Stimulated activated naive CD8-positive, alpha-beta T cell treated with anti-CD3 and anti-CD28 coated beads, Interleukin-15, amount 100 ng/mL, for 72 hours (primary cell): ENCODE measurements around the gene YES1.
A peak's percentile ranks its signal among the peaks of the same experiment; 100 is the strongest.

Experiments used
- ATAC-seq: fragments of 150-1000 bp; cut with Tn5 transposase; 2 replicates; pipeline ENCODE4 v1.10.0; 2021; ENCODE audit warnings: mild to moderate bottlenecking, moderate library complexity
- DNase-seq, 2 donors: peaks; one replicate each; pipeline ENCODE4 v3.0.0; 2021 to 2022
- H3K27ac Mint-ChIP-seq, 2 donors: one replicate each; pipeline ENCODE4 v1.8.0; 2022; ENCODE audit warnings: mild to moderate bottlenecking in 2 of 2, mixed read lengths in 2 of 2, moderate library complexity in 2 of 2
- H3K27me3 Mint-ChIP-seq: one replicate; pipeline ENCODE4 v1.8.0; 2022; ENCODE audit warnings: mixed read lengths
- H3K4me1 Mint-ChIP-seq: one replicate; pipeline ENCODE4 v1.8.0; 2022; ENCODE audit warnings: mild to moderate bottlenecking, mixed read lengths
- H3K4me3 Mint-ChIP-seq, 2 donors: one replicate each; pipeline ENCODE4 v1.8.0; 2022; ENCODE audit warnings: mild to moderate bottlenecking in 2 of 2, mixed read lengths in 2 of 2, moderate library complexity in 1 of 2
- H3K9me3 Mint-ChIP-seq, 2 donors: one replicate each; pipeline ENCODE4 v1.8.0; 2022; ENCODE audit warnings: mixed read lengths in 2 of 2

Gene YES1

DNA sequence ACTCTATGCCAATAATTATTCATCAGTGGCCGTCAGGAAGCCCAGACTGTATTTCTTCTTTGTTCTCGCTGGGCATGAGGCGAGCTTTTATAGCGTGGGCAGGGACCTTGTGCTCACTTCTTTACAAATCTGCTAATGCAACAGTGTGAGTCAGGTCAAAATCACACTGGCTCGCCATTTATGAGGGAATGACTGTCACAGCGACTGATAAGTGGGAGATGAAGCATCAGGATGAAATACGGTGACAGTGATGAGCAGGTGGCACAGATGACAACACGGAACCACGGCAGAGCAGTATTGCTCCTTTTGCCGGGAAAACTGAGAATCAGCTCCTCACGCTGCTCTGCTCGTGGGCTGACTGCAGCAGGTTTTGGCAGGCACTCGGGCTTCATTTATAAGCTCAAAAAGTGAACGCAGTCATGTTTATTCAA is 134.1 kb downstream of the YES1 start:
- DNase-seq (no peak), ATAC-seq (no peak)
- H3K4me3 Mint-ChIP-seq: no peak overlapping the region
- no peaks in the 10 kb centered on the region for H3K27me3 Mint-ChIP-seq
- H3K4me1 Mint-ChIP-seq: peaks cover 21% of the 10 kb centered on the region
- no peaks in the 10 kb centered on the region for H3K9me3 Mint-ChIP-seq
- H3K27ac Mint-ChIP-seq: no peak overlapping the region

DNA sequence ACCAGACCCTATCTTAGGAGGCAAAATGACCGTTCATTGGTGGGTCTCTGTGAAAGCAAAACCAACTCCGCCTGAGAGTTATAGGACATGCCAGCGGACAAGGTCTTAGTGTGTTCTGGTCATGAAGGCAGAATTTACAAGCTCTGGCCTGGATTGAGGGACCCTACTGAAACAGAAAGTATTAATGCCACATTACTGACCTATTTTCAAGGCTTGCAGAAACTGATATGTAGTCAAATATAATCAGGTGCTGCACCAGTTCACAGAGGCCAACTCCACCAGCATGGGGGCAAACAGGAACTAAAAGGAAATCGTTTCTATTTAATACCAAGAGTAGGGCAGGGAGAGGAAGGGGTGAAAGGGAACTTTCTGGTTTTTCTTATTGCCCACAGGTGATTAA is 134.9 kb downstream of the YES1 start:
- no peak for DNase-seq
- H3K27ac Mint-ChIP-seq: peak overlapping the region in 1 of 2 donors; percentile 84
- no peak for ATAC-seq
- H3K9me3 Mint-ChIP-seq: no peaks in the 10 kb centered on the region
- H3K4me3 Mint-ChIP-seq: no peak overlapping the region
- no peaks in the 10 kb centered on the region for H3K27me3 Mint-ChIP-seq
- H3K4me1 Mint-ChIP-seq: peaks cover 12% of the 10 kb centered on the region

DNA sequence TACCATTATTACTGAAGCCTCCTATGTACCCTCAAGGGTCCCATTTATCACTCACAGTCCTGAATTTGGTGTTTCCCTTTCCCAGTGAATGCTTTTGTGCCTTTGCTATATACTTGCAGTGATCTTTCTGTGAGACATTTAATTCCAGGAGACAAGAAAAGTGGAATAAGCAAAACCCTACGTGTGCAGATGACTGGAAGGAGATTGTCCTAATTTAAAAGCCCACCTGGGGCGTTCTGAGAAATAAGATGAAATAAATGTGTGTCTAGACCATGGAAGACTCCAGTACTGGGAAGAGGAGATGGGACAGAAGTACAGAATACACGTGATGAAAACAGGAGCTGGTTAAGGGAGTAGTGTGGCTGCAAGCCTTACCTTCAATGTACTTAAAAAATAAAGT is 135.3 kb downstream of the YES1 start:
- Mint-ChIP-seq H3K9me3 (no peaks in the 10 kb centered on the region), H3K4me1 (peaks cover 8% of the 10 kb centered on the region), H3K27ac (no peak overlapping the region), H3K27me3 (no peaks in the 10 kb centered on the region), H3K4me3 (no peak overlapping the region)
- ATAC-seq: no peak
- DNase-seq: no peak

DNA sequence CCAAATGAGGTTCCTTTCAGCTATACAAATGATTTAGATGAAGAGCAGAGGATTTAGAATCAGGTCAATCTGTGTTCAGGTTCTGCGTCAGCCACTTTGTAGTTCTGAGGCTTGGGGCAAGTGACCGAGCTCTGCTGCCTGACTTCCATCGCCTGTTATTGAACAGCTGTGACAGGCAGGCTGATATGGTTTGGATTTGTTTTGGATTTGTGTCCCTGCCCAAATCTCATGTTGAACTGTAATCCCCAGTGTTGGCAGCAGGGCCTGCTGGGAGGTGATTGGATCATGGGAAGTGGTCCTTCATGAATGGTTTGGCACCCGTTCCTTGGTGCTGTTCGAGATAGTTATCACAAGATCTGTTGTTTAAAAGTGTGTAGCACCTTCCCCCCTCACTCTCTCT is 136.0 kb downstream of the YES1 start:
- Mint-ChIP-seq H3K4me1 (peaks cover 2% of the 10 kb centered on the region), H3K4me3 (no peak overlapping the region), H3K27ac (peak overlapping the region in 1 of 2 donors; percentile 27), H3K27me3 (no peaks in the 10 kb centered on the region), H3K9me3 (no peaks in the 10 kb centered on the region)
- no peak for DNase-seq
- peak; percentile 14 for ATAC-seq

DNA sequence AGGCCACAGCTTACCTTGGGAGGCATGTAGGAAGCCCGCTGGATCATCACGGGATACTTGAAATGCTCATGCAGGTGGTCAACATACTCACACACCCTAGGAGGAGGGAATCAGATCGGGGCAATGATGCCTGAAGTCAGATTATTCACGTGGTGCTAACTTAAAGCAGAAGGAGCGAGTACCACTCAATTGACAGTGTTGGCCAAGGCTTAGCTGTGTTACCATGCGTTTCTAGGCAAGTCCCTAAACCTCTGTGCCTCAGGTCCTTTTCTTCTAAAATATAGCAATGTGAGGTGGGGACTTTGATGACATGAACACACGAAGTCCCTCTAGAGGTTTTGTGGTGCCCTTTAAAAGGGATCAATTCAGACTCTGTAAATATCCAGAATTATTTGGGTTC is 136.7 kb downstream of the YES1 start:
- peak; percentile 4 for ATAC-seq
- Mint-ChIP-seq H3K9me3 (no peaks in the 10 kb centered on the region), H3K27me3 (no peaks in the 10 kb centered on the region), H3K4me1 (no peaks in the 10 kb centered on the region), H3K4me3 (no peak overlapping the region), H3K27ac (peak overlapping the region in 1 of 2 donors; percentile 27)
- DNase-seq: no peak

DNA sequence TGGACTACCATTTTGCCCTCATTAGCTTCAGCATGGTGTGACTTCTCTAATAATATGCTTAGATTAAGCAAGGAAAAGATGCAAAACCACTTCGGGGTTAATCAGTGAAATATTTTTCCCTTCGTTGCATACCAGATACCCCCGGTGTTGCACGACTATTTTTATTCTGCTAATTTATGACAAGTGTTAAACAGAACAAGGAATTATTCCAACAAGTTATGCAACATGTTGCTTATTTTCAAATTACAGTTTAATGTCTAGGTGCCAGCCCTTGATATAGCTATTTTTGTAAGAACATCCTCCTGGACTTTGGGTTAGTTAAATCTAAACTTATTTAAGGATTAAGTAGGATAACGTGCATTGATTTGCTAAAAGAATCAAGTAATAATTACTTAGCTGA is 138.3 kb downstream of the YES1 start:
- H3K4me3 Mint-ChIP-seq: no peak overlapping the region
- H3K27ac Mint-ChIP-seq: no peak overlapping the region
- H3K9me3 Mint-ChIP-seq: no peaks in the 10 kb centered on the region
- no peaks in the 10 kb centered on the region for H3K4me1 Mint-ChIP-seq
- DNase-seq (no peak), ATAC-seq (no peak)
- H3K27me3 Mint-ChIP-seq: no peaks in the 10 kb centered on the region

DNA sequence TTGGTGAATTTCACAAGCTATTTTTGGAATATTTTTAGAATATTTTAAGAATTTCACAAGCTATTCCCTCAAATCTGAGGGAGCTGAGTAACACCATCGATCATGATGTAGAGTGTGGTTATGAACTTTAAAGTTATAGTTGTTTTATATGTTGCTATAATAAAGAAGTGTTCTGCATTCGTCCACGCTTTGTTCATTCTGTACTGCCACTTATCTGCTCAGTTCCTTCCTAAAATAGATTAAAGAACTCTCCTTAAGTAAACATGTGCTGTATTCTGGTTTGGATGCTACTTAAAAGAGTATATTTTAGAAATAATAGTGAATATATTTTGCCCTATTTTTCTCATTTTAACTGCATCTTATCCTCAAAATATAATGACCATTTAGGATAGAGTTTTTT is 138.7 kb downstream of the YES1 start:
- ATAC-seq (no peak), DNase-seq (no peak)
- Mint-ChIP-seq H3K9me3 (no peaks in the 10 kb centered on the region), H3K4me3 (no peak overlapping the region), H3K4me1 (no peaks in the 10 kb centered on the region), H3K27me3 (no peaks in the 10 kb centered on the region), H3K27ac (no peak overlapping the region)
